Body of pancreas (tissue), 4 donors: ENCODE data around the gene HSPA1B.

Experiments used
- POLR2A ChIP-seq, 3 donors: fragments of 450-650 bp; IDR thresholded peaks; one replicate each; pipeline ENCODE4 v1.6.1; 2016; ENCODE audit warnings: antibody characterized with exemption in 3 of 3, mild to moderate bottlenecking in 2 of 3
- TF ChIP-seq, protein P1 (sequence below), 7 experiments: fragments of 450-650 bp in 4 of 7; fragments of 200-600 bp in 3 of 7; sonication (generic) in 3 of 7; IDR thresholded peaks; one replicate each; pipeline ENCODE4 v1.5.1; 2016 to 2019; ENCODE audit warnings: antibody characterized with exemption in 7 of 7

DNA sequence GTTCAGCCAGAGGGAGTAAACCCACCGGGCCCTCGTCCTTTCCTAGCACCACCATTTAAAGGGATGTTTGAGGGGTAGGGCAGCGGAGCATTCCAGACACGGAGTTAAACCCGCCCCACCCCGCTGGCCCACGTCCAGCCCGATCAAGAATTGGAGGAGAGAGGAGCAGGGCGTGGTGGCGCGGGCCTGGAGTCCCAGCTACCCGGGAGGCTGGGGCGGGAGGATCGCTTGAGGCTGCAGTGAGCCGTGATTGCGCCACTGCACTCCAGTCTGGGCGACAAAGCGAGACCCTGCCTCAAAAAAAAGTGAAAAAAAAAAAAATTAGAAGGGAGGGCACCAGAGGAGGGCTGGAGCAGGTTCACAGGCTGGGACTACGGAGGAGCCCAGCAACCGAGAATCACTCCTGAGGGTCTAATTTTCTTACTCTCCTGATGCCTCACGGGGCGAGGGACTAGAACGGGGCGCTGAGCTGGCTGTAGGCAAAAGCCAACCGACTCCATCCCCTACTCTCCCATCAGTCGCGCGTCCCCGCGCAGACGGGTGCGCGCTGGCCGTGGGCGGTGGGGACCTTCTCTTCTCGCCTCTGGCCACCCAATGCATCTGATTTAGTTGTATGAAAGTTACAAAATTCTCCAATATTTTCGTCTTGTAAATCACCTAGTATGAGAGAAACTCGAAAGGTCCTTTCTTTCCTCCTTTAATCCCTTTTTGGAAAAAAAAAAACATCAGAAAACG is 6.1 kb upstream of the HSPA1B start:
- TF ChIP-seq, protein P1, sequence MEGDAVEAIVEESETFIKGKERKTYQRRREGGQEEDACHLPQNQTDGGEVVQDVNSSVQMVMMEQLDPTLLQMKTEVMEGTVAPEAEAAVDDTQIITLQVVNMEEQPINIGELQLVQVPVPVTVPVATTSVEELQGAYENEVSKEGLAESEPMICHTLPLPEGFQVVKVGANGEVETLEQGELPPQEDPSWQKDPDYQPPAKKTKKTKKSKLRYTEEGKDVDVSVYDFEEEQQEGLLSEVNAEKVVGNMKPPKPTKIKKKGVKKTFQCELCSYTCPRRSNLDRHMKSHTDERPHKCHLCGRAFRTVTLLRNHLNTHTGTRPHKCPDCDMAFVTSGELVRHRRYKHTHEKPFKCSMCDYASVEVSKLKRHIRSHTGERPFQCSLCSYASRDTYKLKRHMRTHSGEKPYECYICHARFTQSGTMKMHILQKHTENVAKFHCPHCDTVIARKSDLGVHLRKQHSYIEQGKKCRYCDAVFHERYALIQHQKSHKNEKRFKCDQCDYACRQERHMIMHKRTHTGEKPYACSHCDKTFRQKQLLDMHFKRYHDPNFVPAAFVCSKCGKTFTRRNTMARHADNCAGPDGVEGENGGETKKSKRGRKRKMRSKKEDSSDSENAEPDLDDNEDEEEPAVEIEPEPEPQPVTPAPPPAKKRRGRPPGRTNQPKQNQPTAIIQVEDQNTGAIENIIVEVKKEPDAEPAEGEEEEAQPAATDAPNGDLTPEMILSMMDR (IDR thresholded peaks at IDR 0.05), result no peak
- TF ChIP-seq POLR2A (IDR thresholded peaks at IDR 0.05), result no peak
